Measurements from ENCODE around the gene TRPC4.
"Not testable (repeated sequence)": the region's sequence is repeated elsewhere in the genome, so short reads cannot be mapped to it uniquely, and the experiment has no call there.

Gene TRPC4

DNA sequence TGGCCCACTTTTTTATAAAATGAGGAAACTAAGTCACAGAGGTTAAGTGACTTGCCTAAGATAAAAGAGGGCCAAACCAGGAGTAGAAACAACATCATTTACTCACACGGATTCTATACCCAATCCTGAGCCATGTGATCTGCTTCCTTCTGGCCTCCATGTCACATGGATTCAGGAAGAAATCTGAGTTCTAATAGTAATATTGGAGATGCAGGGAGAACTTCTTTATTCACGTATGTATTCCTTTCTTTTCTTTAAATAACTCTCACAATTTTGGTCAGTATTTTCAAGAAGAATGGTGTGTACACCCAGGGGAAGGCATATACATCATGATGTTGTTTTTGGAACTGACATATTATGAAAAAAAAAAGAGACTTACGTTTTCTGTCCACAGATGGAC lies 272.8 kb downstream of the TRPC4 start:
- DNase-seq: no peak

DNA sequence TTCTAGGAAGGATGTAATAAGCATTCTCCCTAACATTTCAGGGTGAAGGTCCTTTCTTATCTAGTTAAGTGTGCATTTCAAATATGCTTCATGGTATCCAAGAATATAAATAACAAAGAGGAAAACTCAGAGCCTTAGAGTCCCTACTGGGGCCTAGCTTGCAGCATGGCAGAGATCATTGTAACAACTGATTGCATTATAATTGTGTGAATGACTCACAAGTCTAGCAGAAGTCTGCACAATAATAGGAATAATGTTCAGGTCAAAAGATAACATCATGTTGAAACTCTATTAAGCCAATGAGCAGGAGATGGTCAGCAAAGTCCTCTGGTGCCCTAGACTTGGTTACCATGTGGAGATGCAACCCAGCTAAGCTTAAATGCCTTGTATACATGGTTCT lies 274.4 kb downstream of the TRPC4 start:
- DNase-seq: no peak

GRCh38 chr13:37594550-37594949 lies 275.0 kb downstream of the TRPC4 start:
- no peak for DNase-seq

GRCh38 chr13:37589381-37589780 lies 280.2 kb downstream of the TRPC4 start:
- not testable (repeated sequence) for DNase-seq

DNA sequence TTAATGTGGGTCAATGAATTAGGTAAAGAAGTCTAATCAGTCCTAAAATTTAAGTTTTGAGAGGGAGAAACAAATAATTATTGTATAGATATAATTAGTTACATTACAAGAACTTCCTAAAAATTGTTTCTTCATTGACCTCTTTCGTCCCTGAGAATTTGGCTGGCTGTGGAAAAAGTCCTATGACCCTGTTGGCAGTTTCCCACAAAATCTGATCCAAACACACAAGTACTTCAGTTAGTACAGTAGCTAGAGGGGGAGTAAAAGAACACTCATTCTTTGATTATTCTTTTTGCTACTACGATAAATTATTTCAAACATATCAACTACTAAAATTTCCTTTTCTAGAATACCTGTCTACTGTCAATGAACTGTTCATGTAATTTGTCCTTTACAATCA lies 282.3 kb downstream of the TRPC4 start:
- DNase-seq: no peak
